Measurements from ENCODE around the gene PRDM16. TPM values are rescaled to one million over a fixed set of nuclear protein-coding genes. Genes with fewer than 3 reads are reported as not detected.

PRDM16 gene
- 10.4 to 19.0 TPM (median 18.3 TPM) in 3 replicates for total RNA-seq
- long read RNA-seq, partial matches to known transcripts, result 2 of 12 reads
- long read RNA-seq, other reads (novel, unspliced or antisense), result 10 of 12 reads

- no peaks in the 10 kb centered on the region for H3K9me3 Mint-ChIP-seq (ENCODE audit: low read depth)
- peaks cover 3% of the 10 kb centered on the region for H3K36me3 Mint-ChIP-seq (ENCODE audit: low read depth)
- peak within 1 kb of the TSS; percentile 94 for H3K27ac Mint-ChIP-seq (ENCODE audit: unreplicated experiment)
- peak within 1 kb of the TSS; percentile 84 for H3K4me3 Mint-ChIP-seq (ENCODE audit: unreplicated experiment)
- peaks cover 14% of the 10 kb centered on the region for H3K27me3 Mint-ChIP-seq (ENCODE audit: low read depth)
- TF ChIP-seq CTCF (IDR thresholded peaks at IDR 0.05), result no peak
- peaks cover 10% of the 10 kb centered on the region for H3K4me1 Mint-ChIP-seq (ENCODE audit: low read depth)
- peak; percentile 72 for DNase-seq (ENCODE audit: low spot score)
Observed at GRCh38 chr1:3068564-3069431, at the start of gene PRDM16. TSS of gene PRDM16 (plus strand) at chr1:3069203. CDS start at chr1:3069260, 57 bp downstream.

GRCh38 chr1:3019516-3020051, 49.4 kb upstream of the PRDM16 start:
- Mint-ChIP-seq H3K27me3 (ENCODE audit: low read depth) (peaks cover 3% of the 10 kb centered on the region), H3K36me3 (ENCODE audit: low read depth) (no peaks in the 10 kb centered on the region), H3K27ac (ENCODE audit: unreplicated experiment) (no peak overlapping the region), H3K4me1 (ENCODE audit: low read depth) (no peaks in the 10 kb centered on the region), H3K9me3 (ENCODE audit: low read depth) (peaks cover 4% of the 10 kb centered on the region), H3K4me3 (ENCODE audit: unreplicated experiment) (no peak overlapping the region)
- peak; percentile 74 for DNase-seq (ENCODE audit: low spot score)
- TF ChIP-seq CTCF (IDR thresholded peaks at IDR 0.05), result no peak

- DNase-seq (ENCODE audit: low spot score), result peak; percentile 32
Observed at GRCh38 chr1:3020263-3020909, 48.6 kb upstream of the PRDM16 start.

GRCh38 chr1:3021233-3021671, 47.8 kb upstream of the PRDM16 start, which contains the start of gene ACTRT2:
TSS of gene ACTRT2 (plus strand) at chr1:3021467. CDS start at chr1:3021687, 220 bp downstream.
- H3K27me3 Mint-ChIP-seq (ENCODE audit: low read depth), result peaks cover 3% of the 10 kb centered on the region

More at GRCh38 chr1:3020263-3020909, 48.6 kb upstream of the PRDM16 start:
- H3K27ac Mint-ChIP-seq (ENCODE audit: unreplicated experiment), result no peak overlapping the region
- no peak for TF ChIP-seq CTCF (IDR thresholded peaks at IDR 0.05)
- peaks cover 3% of the 10 kb centered on the region for H3K27me3 Mint-ChIP-seq (ENCODE audit: low read depth)
- H3K36me3 Mint-ChIP-seq (ENCODE audit: low read depth), result no peaks in the 10 kb centered on the region
- peaks cover 4% of the 10 kb centered on the region for H3K9me3 Mint-ChIP-seq (ENCODE audit: low read depth)
- no peaks in the 10 kb centered on the region for H3K4me1 Mint-ChIP-seq (ENCODE audit: low read depth)
- H3K4me3 Mint-ChIP-seq (ENCODE audit: unreplicated experiment), result no peak overlapping the region

More at GRCh38 chr1:3021233-3021671, 47.8 kb upstream of the PRDM16 start, which contains the start of gene ACTRT2:
- H3K4me1 Mint-ChIP-seq (ENCODE audit: low read depth), result no peaks in the 10 kb centered on the region
- H3K9me3 Mint-ChIP-seq (ENCODE audit: low read depth), result peaks cover 4% of the 10 kb centered on the region
- peak; percentile 75 for DNase-seq (ENCODE audit: low spot score)
- TF ChIP-seq CTCF (IDR thresholded peaks at IDR 0.05), result no peak
- H3K27ac Mint-ChIP-seq (ENCODE audit: unreplicated experiment), result no peak within 1 kb of the TSS
- H3K36me3 Mint-ChIP-seq (ENCODE audit: low read depth), result no peaks in the 10 kb centered on the region
- no peak within 1 kb of the TSS for H3K4me3 Mint-ChIP-seq (ENCODE audit: unreplicated experiment)
